Measurements from ENCODE around the gene ERBB4.

ERBB4 gene

DNA sequence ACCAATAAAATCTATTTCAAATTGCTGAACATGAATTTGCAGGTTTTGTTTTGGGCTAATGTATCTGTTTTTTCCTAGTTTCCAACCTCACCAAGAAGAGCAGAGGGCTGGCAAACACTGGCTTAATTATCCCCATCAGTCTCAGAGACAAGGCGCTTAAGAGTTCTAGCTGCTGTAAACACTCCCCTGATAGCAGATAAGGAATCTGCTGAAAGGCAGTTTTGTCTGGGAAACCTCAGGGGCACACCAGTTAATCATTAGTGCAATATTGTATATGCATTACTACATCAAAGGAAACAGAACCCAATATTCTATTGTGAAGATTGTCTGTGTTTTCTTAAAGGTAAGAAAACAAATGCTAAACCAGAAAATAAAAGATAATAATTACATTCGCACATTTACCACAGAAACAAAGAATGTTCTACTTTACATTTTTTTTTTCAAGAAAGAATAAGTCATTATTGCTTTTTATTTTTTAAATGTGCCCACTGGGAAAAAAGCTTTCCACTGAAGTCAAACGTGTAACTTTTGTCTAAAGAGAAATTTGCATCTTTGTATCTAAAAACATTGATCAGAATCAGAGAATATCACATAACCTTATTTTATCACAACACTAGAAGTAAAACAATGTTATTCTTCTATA lies 179.1 kb downstream of the ERBB4 start:
- DNase-seq = no peak

- DNase-seq = no peak
These were observed 181.0 kb downstream of the ERBB4 start for GRCh38 chr2:212357606-212358005.

DNA sequence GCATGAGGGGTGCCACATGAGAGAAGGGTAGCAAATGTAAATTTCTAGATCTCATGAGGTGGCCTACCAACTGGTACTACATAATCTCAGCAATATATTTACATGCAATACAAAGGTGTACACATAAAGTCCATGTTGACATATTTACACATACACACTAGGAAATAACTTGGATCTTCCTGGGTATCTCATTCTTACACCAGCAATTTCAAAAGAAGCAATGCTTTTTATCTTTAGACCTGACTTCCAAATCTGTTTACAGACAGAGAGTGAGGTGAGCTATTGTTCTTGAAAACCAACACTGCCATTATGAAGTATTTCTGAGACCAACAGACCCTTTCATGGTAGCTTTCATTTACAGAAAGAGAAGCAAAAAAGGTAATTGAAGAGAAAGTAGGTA lies 184.2 kb downstream of the ERBB4 start:
- DNase-seq = no peak

- no peak for DNase-seq
These were observed 190.1 kb downstream of the ERBB4 start for GRCh38 chr2:212348501-212348900.

DNA sequence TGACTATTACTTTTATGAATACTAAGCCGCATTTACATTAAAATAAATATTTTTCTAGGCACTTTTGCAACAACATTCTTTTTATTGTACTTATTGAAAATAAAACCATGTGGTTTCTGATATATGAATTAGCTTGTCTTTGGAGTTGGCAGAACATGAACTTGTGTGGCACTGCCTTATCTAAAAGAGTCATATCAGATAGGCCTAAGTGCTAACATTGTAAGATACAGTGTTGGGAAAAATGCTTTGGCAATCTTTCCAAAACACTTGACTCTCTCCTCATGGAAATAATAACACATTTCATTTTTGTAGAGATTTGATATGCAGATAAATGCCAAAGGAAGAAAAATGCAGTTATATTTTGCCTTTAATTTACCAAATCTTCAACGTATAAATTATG lies 191.7 kb downstream of the ERBB4 start:
- DNase-seq = no peak

- no peak for DNase-seq
These were observed 192.6 kb downstream of the ERBB4 start for GRCh38 chr2:212345966-212346365.

DNA sequence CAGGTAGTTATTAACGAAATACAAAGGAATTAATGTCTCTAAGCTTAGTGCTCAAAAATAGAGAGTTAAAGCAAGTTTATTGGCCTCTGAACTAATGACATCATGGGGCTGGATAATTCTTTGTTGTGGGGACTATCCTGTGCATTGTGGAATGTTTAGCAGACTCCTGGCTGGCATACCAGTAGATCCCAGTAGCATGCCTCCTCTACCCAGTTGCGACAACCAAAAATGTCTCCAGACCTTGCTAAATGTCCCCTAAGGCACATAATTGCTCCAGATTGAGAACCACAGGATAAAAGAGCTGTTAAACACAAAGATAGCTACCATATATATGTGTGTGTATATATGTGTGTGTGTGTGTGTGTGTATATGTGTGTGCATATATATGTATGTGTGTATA lies 194.5 kb downstream of the ERBB4 start:
- DNase-seq = no peak

- DNase-seq = no peak
These were observed 195.4 kb downstream of the ERBB4 start for GRCh38 chr2:212343167-212343566.

DNA sequence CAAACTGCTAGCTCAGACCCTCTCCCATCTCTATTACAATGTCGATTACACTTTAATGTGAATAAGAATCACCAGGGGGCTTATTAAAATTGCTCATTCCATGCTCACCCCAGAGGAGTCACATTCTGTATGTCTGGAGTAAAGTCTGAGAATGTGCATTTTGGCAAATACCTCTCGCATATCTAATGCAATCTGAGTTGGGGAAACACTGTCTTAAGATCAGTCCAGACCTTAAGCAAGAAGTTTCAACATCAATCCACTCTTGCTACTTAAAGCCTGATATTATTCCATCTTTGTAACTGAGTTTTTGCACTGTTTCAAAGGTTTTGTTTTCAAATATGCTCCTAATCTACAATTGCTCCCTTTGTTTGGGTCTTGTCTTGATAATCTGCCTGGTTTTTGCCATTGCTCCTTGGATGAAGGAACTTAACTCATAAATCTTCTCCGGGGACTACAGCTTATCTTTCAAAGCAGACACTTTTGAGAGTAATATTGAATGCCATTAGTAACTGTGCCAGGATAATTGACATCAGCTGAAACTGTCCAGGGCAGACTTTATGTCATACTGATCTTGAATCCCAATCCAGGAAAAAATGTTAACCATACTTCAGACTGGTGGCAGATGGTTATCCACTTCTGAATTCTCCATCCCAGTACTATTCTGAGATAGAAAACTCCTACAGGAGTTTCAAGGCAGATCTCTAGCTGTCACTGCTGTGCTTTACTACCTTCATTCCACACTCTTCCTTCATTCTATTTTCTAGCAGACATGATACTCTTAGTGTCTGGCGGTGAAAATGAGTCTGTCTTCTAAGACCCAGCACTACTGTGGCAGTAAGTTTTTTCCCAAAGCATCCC lies 200.9 kb downstream of the ERBB4 start:
- no peak for DNase-seq

DNA sequence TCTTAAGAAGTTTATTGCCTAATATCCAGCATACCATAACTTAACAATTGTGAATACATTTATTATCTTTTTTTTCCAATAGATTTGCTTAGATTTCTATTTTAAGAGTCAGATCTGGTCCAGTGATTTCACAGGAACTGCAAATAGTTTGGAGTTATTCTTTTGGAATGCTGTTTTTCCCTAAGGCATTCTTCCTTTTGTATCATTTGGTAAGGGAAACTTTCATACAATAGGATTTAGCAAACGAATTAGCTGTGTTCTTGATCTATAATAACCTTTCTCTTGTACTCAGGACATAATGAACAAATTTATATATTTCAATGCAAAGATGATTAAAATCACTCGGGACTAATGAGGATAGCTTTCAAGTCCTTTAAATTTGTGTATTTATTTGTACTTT lies 201.6 kb downstream of the ERBB4 start:
- DNase-seq = no peak

DNA sequence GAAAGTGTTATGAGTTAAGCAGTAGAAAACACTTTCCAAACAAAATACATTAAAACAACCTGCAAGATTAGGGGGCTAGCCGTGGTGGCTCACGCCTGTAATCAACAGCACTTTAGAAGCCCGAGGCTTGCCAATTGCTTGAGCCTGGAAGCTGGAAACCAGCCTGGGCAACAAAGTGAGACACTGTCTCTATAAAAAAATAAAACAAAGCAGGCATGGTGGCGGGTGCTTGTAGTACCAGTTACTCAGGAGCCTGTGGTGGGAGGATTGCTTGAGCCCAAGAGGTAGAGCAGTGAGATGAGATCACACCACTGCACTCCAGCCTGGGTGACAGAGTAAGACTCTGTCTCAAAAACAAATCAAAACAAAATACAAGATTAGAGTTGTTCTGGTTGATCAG lies 208.3 kb downstream of the ERBB4 start:
- DNase-seq = no peak

- DNase-seq = no peak
These were observed 209.7 kb downstream of the ERBB4 start for GRCh38 chr2:212328712-212329496.

DNA sequence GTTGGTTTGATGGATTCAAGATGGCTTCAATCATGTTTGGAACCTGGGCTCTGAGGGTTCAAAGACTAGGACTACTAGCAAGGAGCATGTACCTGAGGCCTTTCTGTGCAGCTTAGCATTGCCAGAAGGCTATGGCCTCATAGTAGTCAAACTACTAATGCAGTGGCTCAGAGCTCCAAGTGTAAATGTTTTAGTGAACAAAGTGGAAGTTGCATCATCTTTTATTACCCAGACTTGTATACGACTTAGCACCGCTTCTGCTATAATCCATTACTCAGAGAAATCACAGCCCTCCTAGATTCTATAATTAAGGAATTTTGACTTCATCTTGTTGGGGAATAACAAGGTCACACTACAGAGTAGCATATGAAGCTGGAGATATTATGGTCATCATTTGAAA lies 210.5 kb downstream of the ERBB4 start:
- no peak for DNase-seq

- no peak for DNase-seq
These were observed 211.3 kb downstream of the ERBB4 start for GRCh38 chr2:212327171-212327809.

- no peak for DNase-seq
These were observed 220.0 kb downstream of the ERBB4 start for GRCh38 chr2:212318636-212319035.

DNA sequence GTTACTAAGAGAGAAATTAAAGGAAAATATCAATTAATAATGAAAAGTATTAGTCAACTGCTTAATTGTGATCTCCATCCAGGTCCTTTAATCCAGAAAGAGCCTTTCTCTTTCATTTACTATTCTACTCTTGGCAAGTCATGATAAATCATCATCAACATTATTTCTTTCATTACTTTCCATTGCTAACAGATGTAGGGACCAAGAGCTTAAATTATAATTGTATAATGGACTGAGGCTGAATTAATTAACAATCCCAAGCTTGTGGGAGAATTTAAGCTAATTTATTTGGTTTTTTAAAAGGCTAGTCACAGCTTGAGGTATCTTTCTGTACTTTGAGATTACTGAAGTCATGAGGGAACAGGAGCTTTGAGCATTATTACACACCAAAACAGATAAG lies 223.9 kb downstream of the ERBB4 start:
- DNase-seq = no peak

DNA sequence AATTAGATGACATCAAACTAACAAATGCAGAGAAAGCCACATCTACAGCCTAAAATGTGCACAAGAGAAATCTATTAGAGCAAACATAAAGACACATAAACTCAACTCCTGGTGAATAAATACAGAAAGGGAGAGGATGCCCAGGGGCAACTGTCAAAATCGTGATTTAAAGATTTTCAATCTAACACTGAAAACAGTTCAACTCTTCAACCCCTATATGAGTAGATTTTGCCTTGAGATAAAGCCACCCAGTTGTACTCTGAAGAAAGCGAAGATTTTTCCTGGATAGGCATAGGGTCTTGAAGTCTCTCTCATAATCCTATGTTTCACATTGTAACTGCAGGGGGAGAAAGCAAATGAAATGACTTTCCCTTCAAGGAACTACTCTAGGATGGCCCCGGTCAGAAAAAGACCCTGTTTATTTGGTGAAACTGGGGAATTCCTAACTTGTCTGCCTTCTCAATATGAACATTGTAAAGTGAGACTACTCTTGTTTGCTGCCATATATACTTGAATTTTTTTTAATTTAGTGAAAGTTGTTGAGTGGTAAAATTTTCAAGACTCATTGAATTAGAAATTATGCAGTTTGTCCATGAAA lies 226.7 kb downstream of the ERBB4 start:
- DNase-seq = no peak

DNA sequence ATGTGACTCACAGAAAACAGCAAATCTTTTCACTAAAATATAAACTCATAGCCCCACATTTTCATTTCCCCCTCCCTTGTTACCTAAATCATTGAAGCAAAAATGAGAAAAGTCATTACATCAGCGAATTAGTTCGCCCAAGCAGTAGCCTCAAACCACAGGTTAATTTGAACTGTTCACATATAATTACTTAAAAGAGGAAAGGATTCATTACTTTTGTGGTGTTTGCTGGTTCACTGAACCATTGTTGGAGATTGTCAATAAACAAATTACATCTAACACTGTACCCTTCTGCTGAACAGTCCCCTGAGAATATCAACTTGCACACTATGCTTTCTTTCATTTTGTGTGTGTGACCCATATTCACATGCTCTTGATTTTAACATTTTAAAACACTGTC lies 238.7 kb downstream of the ERBB4 start:
- DNase-seq = no peak

- DNase-seq = no peak
These were observed 239.3 kb downstream of the ERBB4 start for GRCh38 chr2:212299333-212299732.

GRCh38 chr2:212295571-212295970 lies 243.0 kb downstream of the ERBB4 start:
- no peak for DNase-seq

DNA sequence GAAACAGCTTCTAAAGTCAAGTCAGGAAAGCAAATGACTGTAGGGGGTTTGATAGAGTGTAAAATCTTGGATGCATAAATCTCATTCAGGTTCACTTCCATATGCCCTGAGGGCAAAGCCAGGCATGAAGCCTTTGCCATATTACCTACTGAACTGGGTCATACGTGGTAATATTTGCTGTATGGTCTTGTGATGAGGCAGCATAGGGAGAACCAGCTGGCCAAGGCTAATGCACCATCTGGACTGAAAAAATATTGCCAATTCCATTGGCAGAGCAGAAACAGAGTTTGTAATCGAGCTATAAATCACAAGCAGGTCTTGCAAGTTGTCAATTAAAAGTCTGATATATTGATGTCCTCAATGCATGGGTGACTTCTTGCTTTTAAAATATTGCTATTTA lies 243.8 kb downstream of the ERBB4 start:
- no peak for DNase-seq

DNA sequence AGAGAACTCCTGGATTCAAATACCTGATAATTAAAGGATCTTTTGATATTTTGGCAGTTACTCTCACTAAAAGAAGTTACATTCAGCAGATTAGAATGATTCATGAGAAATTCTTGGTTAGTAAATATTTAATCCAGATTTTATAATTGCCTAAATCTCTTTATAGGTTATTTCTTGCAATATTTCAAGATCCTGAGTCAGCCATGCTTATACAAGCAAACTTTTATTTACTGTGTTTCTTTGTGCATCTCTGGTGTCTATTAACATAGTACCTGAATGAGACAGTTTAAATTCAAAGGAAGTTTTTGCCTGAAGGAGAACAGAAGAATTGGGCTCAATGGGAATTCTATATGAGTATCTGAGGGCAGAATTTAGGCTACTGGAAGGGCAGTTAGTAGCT lies 249.3 kb downstream of the ERBB4 start:
- no peak for DNase-seq

- DNase-seq = no peak
These were observed 250.3 kb downstream of the ERBB4 start for GRCh38 chr2:212288308-212288707.
